SK-N-SH treated with all-trans-retinoic acid at 6 μM for 48 hours (cell line): ENCODE data around the gene PSMB3.

Experiments
- CSDC2 ChIP-seq: fragments of 250-450 bp; sonication (Bioruptor Pico); IDR thresholded peaks from 2 replicates; pipeline ENCODE4 v1.5.0; 2020; ENCODE audit warnings: mild to moderate bottlenecking, moderate library complexity
- CSRNP3 ChIP-seq: fragments of 250-450 bp; sonication (Bioruptor Pico); IDR thresholded peaks from 2 replicates; pipeline ENCODE4 v1.5.1; 2021; ENCODE audit warnings: mild to moderate bottlenecking, moderate library complexity
- PATZ1 ChIP-seq: fragments of 250-450 bp; sonication (Bioruptor Pico); IDR thresholded peaks from 2 replicates; pipeline ENCODE4 v1.8.0; 2020; ENCODE audit warnings: mild to moderate bottlenecking, moderate library complexity, borderline replicate concordance
- TCF4 ChIP-seq: fragments of 250-450 bp; sonication (Bioruptor Pico); IDR thresholded peaks from 2 replicates; pipeline ENCODE4 v1.8.0; 2021; ENCODE audit warnings: mild to moderate bottlenecking, moderate library complexity, borderline replicate concordance
- ZFP3 ChIP-seq: fragments of 250-450 bp; sonication (Bioruptor Pico); IDR thresholded peaks from 2 replicates; pipeline ENCODE4 v1.5.0; 2020; ENCODE audit warnings: mild to moderate bottlenecking, moderate library complexity
- ZNF8 ChIP-seq: fragments of 450-650 bp; formaldehyde crosslinking; IDR thresholded peaks from 2 replicates; pipeline ENCODE4 v1.5.0; 2020; ENCODE audit warnings: mild to moderate bottlenecking, moderate library complexity

- TF ChIP-seq TCF4: no peak
- TF ChIP-seq PATZ1 (CRISPR knock-in tag): no peak
- TF ChIP-seq ZNF8 (CRISPR knock-in tag): no peak
- no peak for TF ChIP-seq CSDC2
- no peak for TF ChIP-seq ZFP3 (CRISPR knock-in tag)
- no peak for TF ChIP-seq CSRNP3 (CRISPR knock-in tag)
Observed at GRCh38 chr17:38753071-38753506, 548 bp downstream of the PSMB3 start.
